GM12872 (cell line): ENCODE results near the gene LMAN1L.

Experiments used
- CTCF ChIP-seq: IDR thresholded peaks from 3 replicates; pipeline ENCODE4 v1.5.1; 2011; ENCODE audit warnings: low read depth, mild to moderate bottlenecking, low read length, moderate library complexity; ENCODE audit not compliant: insufficient read depth

LMAN1L gene

GRCh38 chr15:74865316-74865715 lies 52.7 kb downstream of the LMAN1L start:
- TF ChIP-seq CTCF = no peak

- TF ChIP-seq CTCF = no peak
Measured at GRCh38 chr15:74866090-74866489, 53.5 kb downstream of the LMAN1L start.

GRCh38 chr15:74867466-74868038 lies 54.9 kb downstream of the LMAN1L start:
- no peak for TF ChIP-seq CTCF

GRCh38 chr15:74868059-74868458 lies 55.4 kb downstream of the LMAN1L start:
- TF ChIP-seq CTCF = no peak

- no peak for TF ChIP-seq CTCF
Measured at GRCh38 chr15:74869372-74869725, 56.7 kb downstream of the LMAN1L start.

GRCh38 chr15:74869726-74870407 lies 57.2 kb downstream of the LMAN1L start:
- TF ChIP-seq CTCF = no peak

GRCh38 chr15:74870436-74871215 lies 58.0 kb downstream of the LMAN1L start:
- TF ChIP-seq CTCF = no peak
